HG03060 (cell line): ENCODE data around the gene ELF1.
"Not testable (repeated sequence)": the region's sequence is repeated elsewhere in the genome, so short reads cannot be mapped to it uniquely, and the experiment has no call there.

Source experiments
- ATAC-seq: cut with Tn5 transposase; IDR thresholded peaks from one replicate; pipeline ENCODE4 v1.9.1; 2021; ENCODE audit warnings: low read depth, moderate number of reproducible peaks; ENCODE audit not compliant: unreplicated experiment

Gene ELF1

DNA sequence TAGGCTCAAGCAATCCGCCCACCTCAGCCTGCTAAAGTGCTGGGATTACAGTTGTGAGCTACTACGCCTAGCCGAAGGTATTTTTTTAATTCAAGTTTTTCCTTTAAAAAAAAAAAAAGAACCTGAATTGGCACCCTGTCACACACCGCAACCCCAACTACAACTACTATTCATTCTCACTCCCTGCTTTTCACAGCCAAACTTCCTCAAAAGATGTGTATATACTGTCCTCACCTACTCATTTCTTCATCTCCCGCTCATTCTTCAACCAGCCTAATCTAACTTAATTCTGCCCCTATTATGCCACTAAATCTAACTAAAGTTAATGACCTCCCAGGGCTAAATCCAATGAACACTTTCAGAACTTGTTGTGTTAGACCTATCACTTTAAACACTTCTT lies 29.5 kb upstream of the ELF1 start:
- no peak for ATAC-seq

DNA sequence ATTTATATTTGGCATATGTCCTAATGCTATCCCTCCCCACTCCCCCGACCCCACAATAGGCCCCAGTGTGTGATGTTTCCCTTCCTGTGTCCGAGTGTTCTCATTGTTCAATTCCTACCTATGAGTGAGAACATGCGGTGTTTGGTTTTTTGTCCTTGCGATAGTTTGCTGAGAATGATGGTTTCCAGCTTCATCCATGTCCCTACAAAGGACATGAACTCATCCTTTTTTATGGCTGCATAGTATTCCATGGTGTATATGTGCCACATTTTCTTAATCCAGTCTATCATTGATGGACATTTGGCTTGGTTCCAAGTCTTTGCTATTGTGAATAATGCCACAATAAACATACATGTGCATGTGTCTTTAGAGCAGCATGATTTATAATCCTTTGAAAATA lies 23.3 kb upstream of the ELF1 start:
- not testable (repeated sequence) for ATAC-seq

DNA sequence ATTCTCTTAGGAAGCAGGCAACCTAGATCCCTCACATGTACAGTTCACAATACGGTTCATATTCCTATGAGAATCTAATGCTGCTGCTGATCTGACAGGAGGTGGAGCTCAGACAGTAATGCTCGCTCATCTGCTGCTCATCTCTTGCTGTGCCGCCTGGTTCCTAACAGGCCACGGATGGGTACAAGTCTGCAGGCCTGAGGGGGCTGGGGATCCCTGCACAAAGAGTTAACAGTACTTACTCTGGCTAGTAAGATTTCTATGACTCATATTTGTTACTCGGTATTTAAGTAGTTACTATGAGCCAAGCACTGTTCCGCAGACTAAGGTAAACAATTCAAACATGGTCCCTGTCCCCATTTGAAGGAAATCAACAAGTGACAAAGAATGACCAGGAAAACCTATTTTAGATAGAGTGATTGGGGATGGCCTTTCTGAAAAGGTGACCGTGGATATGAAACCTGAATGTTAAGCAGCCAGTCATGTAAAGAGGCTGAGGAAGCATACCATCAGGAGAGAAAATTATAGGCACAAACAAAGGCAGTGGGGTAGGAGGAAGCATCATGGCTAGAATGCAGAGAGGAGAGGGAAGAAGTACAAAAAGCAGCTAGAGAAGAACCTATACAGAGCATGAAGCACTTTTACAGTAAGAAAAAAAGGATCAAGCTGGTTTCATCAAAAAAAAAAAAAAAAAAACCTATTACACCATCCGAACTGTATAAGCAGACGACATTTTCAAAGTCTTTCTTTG lies 21.6 kb upstream of the ELF1 start:
- no peak for ATAC-seq

DNA sequence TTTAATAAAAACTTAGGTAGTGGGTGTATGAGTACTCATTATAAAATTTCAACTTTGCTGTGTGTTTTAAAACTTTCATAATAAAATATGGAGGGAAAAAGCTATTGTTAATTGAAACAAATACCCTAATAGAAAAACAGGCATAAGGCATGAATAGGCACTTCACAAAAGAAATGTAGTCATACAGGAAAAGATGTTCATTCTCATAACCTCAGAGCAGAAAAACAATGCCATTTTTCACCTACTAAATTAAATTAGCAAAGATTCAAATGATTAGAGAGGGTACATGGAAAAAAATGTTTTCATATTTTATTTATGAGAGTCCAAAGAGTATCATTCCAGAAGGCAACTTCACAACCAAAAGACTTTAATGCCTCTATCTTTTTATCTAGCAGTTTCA lies 20.6 kb upstream of the ELF1 start:
- ATAC-seq, result no peak

DNA sequence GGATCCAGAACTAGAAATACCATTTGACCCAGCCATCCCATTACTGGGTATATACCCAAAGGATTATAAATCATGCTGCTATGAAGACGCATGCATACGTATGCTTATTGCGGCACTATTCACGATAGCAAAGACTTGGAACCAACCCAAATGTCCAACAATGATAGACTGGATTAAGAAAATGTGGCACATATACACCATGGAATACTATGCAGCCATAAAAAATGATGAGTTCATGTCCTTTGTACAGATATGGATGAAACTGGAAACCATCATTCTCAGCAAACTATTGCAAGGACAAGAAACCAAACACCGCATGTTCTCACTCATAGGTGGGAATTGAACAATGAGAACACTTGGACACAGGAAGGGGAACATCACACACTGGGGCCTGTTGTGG lies 17.4 kb upstream of the ELF1 start:
- ATAC-seq, result not testable (repeated sequence)

- ATAC-seq, result no peak
These were observed 15.8 kb upstream of the ELF1 start for GRCh38 chr13:41034881-41035280.

- ATAC-seq, result no peak
These were observed 15.3 kb upstream of the ELF1 start for GRCh38 chr13:41034382-41034781.

DNA sequence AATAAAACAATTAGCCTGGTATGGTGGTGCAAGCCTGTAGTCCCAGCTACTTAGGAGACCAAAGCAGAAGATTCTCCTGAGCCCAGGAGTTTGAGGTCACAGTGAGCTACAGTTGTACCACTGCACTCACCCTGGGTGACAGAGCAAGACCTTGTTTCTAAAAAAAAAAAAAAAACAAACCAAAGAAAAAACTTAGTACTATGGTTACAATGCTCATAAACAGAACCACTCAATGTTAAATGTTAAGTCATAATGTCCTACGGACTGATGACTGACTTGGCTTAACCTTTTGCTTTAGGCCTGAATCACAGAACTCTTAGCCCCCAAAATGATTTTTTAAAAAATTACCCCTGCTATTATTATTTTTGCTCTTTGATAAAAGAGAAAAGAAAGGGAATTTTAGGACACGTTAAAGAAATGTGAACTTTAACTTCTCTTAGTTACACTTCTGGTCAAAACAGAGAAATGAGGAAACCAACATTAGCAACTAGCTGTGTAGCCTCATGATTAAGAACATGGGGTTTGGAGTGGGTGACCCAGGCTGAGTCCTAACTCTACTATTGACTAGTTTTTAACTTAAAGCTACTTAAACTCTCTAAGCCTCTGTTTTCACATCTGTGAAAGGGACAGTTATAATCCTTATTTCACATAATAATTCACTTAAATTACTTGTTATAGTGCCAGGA lies 13.7 kb upstream of the ELF1 start:
- no peak for ATAC-seq

- ATAC-seq, result no peak
These were observed 10.5 kb upstream of the ELF1 start for GRCh38 chr13:41029629-41030028.

DNA sequence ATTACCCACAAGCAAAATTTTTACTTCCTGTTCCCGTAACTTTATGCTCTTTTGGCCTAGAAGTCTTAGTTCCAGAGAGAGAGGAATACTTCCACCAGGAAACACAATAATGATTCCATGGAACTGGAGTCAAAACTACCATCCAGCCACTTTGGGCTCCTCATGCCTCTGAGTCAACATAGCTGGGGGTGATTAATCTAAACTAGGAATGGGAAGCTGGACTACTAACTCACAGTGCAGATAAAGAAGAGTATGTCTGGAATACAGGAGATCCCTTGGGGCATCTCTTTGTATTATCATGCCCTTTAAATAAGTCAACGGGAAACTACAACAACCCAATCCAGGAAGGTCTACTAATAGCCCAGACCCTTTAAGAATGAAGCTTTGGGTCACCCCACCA lies 8.9 kb upstream of the ELF1 start:
- no peak for ATAC-seq

- ATAC-seq, result no peak
These were observed 7.7 kb upstream of the ELF1 start for GRCh38 chr13:41026788-41027187.

DNA sequence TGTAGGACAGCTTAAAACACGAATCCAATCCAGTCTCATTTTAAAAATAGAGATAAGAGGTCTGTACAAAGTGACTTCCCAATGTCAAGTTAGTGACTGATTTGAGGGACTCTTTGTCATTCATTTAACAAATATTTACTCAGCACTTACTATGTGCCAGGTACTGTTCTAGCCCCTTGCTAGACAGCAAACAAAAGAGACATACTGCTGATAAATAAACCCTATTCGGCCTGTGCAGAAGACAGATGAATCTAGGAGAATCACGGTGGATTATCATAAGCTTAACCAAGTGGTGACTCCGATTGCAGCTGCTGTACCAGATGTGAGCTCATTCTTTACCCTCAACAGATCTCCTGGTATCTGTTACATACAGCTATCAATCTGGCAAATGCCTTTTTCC lies 6.4 kb upstream of the ELF1 start:
- ATAC-seq, result no peak

DNA sequence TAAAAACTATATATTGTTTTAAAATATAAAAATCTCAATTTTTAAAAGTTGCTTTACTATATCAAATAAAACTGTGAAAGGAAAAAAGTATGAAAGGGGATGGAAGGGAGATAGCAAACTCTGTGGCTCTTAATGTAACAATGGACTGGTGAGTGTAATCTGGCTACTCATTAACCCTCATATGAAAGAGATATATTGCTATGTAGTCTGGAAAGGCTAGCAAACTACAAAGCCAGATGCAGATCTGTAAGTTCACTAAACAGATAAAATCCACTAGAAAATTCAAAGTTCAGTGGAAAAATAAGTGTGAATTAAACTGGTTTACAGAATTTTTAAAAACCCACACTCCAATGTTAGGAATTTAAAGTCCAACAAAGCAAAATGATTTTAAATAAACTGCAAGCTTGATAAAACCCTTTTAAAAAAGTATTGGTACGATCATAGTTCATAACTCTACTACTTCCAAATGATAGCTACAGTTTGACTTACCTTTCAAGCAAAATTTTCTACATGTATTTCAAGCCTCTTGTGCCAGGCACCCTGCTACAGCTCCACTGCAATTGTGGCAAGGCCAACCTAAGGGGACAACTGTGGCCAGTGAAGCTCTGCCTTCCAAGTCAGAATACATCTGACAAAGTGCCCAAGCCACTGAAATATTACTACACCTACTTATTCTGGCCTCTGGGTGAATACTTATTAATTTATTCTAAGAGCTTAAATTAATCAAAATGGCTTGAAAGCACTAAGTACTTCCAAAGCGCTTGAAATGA lies 647 bp upstream of the ELF1 start:
- ATAC-seq, result no peak

DNA sequence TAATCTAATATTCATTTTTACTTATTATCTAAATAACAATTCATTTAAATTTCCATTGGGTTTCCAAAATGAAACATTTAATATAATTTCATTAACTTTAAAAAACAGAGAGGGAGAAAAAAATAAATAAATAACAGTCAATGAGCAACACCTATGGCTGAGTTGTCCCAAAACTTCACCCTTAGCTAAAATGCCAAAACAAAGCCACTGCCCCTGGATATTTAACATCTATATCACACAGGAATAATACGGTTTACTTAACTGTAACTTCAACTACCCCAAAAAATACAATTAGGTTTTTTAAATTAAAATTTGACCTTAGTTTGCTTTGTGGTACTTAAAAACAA lies 541 bp downstream of the ELF1 start:
- no peak for ATAC-seq

DNA sequence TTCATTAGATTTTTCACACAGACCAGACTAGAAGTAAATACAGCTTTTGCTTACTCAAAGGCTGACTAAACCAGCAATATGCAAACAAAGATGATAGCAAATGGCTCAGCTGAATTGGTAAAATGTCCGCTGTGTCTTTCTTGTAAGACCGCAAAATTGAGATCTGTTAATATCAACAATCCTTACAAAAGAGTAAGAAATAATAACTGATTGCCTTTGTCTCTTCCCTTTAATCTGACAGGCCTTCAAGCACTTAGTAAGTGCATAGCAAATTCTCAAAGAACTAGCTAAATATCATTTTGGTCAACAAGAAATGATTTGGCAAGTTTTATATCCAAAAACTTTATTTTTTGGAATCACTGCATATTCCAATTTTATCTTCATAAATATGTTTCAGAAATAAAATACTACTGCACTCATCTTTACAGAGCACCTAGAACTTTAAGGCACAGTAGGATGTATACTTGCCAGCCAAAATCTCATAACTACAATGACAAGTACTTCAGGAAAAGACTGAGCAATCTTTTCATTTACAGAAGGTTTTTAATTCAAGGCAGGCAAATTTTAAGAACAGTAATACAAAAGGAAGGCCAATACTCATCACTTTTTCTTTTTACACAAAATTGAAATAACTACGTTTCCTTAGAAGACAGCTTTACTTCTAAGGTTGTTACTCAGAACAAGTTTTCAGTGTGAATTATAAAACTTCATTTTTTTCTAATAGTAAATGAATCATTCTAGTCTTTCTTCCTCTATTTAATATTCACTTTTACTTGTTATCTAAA lies 1.1 kb downstream of the ELF1 start:
- no peak for ATAC-seq

- ATAC-seq, result no peak
These were observed 2.0 kb downstream of the ELF1 start for GRCh38 chr13:41017159-41017558.

GRCh38 chr13:41015920-41016319 lies 3.2 kb downstream of the ELF1 start:
- no peak for ATAC-seq

- no peak for ATAC-seq
These were observed 5.3 kb downstream of the ELF1 start for GRCh38 chr13:41013835-41014234.

DNA sequence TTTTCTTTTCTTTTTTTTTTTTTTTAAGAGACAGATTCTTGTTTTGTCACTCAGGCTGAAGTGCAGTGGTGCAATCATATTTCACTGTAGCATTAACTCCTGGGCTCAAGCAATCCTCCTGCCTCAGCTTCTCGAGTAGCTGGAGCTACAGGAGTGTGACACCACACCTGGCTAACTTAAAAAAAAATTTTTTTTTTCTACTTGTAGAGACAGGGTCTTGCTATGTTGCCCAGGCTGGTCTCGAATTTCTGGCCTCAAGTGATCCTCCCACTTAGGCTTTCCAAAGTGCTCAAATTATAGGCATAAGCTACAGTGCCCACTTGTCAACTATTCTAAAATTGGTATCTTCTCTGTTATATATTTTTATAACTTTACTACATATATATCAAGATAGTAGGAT lies 6.6 kb downstream of the ELF1 start:
- ATAC-seq, result no peak

GRCh38 chr13:41011382-41011956 lies 7.6 kb downstream of the ELF1 start:
- no peak for ATAC-seq
